Measurements from ENCODE around the gene FADS2.

Gene FADS2

DNA sequence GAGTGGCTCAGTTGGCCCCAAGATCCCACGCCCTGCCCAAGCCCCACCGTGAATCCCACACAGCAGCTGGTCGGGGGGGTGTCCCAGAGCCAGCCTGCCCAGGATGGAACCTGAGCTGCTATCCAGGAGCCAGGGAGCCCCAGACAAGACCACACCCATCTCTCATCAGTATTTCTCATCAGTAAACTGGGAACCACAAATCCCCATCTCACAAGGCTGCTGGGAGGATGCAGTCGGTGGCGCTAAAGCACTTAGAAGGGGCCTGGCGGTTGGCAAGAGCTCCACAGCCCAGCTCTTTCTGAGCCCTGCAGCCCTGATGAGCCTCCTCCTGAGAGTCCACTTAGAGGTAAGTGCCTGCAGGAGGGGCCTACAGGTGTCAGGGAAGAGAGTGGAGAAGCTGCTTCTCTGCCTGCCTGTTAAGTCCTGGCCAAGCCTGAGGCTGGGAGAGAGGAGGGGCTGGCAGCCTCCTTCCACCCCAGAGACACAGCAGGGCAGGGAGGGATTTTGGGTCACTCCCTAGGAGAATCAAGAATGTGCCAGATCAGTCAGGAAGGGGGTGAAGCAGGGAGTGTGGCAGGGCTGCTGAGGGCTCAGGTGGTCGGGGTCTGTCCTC, 57.2 kb downstream of the FADS2 start:
- in situ Hi-C loops (cut with MboI; ENCODE audit: low sequenced_read_pairs), result no loop called here

DNA sequence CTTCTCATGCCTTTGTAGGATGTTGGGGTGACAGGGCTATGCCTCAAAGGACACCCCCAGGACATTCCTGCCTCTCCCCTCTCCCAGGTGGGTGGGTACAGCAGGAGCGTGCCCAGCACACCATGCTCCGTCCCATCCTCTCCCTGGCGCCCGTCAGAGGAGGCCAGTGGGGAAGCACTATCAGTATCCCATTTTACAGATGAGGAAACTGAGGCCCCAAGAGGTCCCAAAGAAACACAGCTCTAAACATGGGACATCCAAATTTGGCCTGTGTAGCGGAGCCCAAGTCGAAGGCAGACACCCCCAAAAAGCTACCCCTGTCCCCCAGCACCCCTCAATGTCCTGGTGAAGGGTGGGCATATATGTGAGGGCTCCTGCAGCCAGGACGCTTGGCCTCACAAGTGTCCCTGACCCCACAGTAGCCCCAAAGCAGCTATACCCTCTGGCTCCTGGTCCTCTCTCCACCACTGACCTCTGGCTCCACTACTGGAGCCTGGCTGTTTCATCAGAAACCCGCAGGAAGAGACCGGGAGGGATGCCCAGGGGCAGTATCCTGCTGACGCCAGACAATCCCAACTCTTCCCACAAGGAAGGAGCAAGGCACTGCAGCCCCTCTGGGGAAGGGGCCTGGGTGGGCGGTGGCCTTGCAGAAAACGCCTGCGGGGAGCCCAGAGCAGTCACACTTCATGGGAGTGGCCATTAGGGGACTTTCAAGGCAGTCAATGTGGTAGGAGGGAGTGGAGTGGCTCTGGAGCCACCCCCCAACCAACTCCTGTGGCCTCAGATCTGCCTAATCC, 57.9 kb downstream of the FADS2 start:
- in situ Hi-C loops (cut with MboI; ENCODE audit: low sequenced_read_pairs), result no loop called here

DNA sequence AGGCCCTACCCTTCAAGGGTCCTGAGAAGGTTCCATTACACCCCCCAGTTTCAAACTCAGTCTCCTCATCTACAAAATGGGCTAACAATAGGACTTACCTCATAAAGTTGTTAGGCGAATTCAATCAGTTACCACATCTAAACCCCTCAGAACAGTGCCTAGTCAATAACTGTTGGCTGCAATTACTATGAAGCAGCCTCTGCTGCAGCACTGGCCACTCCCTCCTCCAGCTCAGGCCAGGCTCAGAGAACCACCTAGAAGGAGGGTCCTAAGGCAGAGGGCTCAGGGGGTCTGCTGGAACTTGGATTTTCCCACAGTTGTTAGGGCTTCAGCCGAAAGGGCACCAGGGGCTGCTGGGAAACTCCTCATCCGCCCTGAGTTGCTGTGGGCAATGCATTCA, 58.5 kb downstream of the FADS2 start:
- in situ Hi-C loops (cut with MboI; ENCODE audit: low sequenced_read_pairs), result no loop called here

DNA sequence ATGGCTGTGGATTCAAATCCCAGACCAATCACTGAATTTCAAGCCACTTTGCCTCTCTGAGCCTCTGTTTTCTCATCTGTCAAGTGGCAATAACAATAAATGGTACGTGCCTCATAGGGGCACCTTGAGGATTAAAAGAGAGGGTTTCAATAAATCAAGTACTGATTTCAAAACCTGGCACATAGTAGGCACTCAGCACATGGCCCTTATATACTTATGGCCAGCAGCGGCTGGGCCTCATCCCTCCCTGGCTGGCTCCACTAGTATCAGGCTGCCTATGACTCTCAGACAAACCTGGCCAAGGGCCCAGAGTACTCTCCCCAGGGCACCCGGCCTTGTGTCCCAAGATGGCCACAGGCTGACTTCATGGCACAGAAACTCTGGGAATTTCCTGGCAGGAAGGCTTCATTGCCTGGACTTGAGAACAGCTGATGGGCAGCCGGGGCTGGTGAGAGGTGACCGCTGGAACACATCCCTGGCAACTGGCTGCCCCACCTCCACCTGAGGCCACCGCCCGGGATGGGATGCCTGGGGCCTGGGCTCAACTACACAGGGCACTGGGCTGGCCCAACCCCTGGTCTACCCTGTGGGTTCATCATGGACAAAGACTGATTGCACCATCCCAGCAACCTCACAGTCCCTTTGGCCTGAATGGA, 59.9 kb downstream of the FADS2 start:
- in situ Hi-C loops (cut with MboI; ENCODE audit: low sequenced_read_pairs), result no loop called here

DNA sequence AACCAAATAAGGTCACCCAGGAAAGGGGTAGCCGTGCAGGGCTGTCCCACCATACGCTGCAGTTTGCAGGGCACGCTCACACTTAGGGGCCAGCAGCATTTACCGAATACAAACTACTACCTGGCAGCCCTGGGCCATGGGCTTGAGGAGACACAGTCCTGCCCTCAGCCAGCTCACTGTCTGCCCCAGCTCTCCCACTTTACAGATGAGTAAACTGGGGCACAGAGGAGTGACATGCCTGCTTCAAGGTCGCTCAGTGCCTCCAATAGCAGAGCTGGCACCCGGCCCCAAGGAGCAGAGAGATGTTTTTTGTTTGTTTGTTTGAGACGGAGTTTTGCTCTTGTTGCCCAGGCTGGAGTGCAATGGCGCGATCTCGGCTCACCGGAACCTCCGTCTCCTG, 60.5 kb downstream of the FADS2 start:
- in situ Hi-C loops (cut with MboI; ENCODE audit: low sequenced_read_pairs), result no loop called here

DNA sequence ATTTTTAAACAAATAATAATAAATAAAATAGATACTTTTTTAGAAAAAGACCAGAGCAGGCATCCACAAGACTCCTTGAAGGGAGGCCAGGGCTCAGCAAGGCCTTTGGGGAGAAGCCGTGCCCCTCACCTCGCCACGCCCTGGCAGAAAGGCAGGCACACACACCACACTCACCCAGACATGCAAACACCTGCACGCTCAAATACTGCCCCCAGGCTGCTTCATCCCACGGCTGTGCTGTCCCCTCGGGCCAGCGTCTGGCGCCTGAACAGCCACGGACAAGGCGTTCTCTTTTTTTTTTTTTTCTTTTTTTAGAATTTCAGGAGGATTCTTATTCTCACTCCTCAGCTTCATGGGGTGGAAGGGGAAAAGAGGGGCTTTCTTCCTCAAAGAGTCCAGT, 61.7 kb downstream of the FADS2 start:
- in situ Hi-C loops (cut with MboI; ENCODE audit: low sequenced_read_pairs), result no loop called here

DNA sequence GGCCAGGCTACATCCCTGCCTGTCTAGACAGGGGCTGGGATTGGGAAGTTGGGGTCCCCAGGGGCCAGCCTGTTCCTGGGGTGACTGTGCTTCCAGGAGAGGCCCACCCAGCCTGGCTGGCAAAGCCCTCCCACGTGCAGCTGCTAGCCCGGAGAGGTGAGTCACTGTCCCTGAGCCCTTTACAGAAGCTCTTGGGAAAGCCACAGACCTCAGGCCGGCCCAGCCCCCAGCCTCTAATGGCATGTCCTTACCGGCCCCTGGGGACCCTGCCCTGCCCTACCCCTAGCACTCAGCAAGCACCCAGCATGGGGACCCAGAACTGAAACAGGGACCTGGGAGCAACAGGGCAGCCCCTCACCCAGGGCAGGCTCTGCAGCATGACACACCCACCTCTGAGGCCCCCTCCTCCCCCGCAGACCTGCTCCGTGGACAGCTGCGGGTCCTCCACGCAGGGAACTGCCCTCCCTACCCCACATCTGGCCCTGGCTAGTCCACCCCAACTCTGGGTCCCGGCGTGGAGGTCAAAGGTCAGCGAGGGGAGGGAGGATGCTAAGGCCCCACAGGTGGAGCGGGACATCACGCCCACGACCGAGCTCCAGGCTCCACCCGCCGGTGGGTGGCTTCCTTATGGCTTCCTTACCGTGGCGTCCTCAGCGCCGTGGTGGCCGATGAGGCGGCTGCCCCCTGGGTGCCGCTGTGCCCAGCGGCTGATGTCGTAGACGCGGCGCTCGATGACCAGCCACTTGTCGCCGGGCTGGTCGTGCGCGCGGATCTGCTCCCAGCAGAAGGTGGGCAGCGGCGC, 62.6 kb downstream of the FADS2 start:
- in situ Hi-C loops (cut with MboI; ENCODE audit: low sequenced_read_pairs), result no loop called here

DNA sequence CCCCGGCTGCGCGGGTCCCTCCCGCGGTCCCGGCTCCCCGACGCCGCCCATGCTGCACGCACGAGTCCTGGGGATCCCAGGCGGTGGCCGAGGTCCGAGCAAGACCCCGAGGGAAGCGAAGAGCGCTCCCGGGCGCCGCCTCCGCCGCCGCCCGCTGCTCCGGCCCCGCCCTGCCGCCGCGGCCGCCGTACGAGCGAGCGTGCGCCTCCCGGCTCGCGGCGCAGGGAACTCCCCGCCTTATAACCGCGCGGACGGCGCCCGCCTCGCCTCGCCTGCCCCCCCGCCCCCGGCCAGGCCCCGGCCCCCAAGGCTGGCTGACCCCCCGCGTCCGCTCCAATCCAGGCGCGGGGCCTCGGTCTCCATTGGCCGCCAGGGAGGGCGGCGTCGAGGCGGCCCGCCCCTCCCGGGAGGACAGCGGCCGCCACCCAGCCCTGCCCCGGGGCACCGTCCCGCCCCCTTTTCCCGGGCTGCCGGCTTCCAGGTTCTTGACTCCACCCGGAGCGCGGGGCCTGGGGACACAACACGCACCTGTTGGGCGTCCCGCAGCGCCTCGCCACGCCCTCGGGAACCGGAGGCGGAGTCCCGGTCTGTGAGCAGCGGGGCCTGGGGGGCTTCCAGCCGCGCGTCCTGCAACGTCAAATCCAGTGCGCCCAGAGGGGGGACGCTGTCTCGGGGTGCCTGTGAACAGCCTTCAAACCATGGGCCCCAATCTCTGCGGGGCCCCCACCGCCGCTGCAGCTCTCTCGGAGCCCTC, 63.4 kb downstream of the FADS2 start, which contains the start of gene FADS3:
FADS3 (minus strand) TSS at position 215 of the 754 bp plus-strand sequence; CDS start at position 51, 164 bp downstream.
- in situ Hi-C loops (cut with MboI; ENCODE audit: low sequenced_read_pairs), result no loop called here

DNA sequence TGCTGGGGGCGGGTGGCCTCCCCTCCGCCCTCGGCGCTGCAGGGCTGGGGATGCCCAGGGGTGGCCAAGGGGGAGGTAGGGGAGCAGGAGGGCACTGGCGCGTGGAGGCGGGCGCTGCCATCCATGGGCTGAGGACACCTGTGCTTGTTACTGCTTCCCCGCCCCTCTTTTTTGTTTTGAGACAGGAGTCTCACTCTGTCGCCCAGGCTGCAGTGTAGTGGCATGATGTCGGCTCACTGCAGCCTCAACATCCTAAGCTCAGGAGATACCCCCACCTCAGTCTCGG, 63.9 kb downstream of the FADS2 start:
- in situ Hi-C loops (cut with MboI; ENCODE audit: low sequenced_read_pairs), result no loop called here

DNA sequence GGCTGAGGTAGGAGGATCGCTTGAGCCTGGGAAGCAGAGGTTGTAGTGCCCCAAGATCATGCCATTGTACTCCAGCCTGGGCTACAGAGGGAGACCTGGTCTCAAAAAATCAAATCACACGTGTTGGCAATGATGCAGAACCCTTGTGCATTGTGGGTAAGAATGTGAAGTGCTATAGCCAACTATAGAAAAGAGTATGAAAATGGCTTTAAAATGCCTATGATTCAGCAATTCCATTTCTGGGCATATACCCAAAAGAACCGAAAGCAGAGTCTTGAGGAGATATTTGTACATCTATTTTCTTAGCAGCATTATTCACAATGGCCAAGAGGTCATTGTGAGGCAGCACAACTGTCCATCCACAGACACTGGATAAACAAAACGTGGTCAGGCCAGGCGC, 65.9 kb downstream of the FADS2 start:
- in situ Hi-C loops (cut with MboI; ENCODE audit: low sequenced_read_pairs), result no loop called here

DNA sequence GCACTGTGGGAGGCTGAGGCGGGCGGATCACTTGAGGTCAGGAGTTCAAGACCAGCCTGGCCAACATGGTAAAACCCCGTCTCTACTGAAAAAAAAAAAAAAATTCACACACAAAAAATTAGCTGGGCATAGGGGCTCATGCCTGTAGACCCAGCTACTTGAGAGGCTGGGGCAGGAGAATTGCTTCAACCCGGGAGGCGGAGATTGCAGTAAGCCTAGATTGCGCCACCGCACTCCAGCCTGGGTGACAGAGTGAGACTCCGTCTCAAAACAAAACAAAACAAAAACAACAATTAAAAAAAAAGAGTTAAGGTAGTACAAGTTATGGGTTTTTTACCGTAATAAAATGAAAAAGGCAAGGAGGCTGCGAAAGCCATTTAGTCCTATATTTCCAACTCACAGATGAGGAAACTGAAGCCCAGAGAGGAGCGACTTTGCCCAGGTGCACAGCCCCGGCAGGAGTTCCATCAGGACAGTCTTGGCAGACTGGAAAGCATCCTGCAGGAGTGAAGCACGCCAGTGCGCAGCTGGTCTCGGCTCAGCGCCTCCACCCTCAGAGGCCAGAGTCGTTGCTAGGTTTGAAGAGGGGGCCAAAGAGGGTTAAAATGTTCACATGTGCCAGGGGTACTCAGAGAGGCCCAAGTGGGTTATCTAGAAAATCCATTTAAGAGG, 67.1 kb downstream of the FADS2 start:
- in situ Hi-C loops (cut with MboI; ENCODE audit: low sequenced_read_pairs), result no loop called here

DNA sequence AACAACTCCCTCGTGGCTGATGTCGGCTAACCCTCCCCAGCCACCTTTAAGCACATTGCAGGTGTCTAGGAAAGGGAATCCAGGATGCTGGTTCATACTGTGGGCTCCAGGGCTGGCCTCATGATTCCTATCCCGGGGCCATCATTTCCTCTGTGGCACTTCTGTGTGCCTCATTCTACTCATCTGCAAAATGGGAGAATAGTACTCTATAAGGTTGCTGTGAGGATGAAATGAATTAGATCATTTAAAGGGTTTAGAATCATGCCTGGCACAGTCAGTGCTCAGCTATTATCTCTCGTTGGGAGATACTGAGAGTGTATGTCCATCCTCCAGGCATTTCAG, 67.6 kb downstream of the FADS2 start:
- in situ Hi-C loops (cut with MboI; ENCODE audit: low sequenced_read_pairs), result no loop called here

DNA sequence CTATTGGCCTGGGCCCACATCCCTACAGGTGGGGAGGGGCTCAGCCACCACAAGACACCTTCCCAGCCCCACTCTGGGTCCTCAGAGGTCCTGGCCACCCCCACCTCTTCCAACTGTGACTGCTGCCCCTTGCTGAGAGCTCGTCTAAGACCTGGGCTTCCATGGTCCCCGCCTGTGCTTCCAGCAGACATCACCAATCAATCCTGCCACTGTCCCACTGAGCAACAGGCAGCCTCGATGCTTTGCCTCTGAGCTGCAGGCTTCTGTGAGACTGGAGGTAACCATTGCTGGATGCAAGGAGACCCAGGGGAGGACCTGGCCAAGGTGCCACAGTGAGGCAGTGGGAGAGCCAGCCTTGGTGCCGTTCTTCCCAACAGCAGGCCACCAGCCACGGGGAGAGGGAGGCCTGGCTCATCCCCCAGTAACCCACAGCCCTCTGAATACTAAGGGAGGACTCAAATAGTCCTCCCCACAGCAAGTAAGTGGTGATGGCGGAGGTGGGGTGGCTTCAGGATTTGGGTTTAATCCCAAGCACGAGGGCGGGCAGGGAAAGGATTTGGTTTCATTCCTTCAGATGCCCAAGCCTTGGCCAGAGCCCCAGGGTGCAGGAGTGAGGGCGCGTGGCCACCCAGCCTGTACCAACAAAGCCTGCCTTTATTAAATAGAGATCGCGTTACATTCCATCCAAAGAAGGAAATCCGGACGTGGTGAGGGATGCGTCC, 68.7 kb downstream of the FADS2 start:
- in situ Hi-C loops (cut with MboI; ENCODE audit: low sequenced_read_pairs), result no loop called here

DNA sequence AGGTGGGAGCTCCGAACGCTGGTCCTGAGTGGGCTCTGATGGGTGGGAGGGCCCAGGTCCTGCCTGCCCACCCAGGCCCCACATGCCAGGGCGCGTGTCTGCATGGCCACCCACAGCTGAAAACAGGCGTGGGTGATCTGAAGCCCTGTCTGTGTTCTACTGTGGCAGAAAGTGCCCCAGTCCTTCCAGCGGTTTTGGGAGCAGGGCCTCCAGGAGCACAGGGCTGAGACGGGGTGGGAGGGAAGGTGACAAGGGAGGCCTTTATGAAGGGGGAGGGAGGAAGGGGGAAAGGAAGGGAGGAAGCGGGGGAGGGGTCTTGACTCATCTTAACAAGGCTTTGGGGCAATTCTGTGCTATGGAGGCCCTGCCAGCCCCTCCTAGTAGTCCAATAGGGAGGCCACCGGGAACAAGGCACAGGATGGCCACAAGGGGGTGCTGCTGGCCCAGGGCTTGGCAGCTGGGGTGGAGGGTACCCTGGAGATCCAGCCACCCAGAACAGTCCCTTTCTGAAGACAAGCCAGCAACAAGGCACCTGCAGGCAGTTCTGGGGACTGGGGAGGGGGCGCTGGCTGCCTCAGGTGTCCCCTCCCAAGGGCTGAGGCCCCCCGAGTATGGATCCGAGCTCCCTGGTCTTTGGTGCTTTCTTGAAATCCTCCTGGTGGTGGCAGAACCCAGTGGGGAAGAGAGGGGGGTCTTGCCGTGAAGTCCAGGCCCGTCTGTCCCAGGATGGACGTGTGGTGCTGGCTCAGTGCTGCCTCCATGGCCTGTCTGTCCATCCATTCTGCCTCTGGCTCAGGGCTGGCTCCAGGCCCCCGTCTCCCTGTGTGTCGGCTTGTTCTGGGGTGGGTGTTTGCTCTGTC, 69.5 kb downstream of the FADS2 start:
- in situ Hi-C loops (cut with MboI; ENCODE audit: low sequenced_read_pairs), result no loop called here

DNA sequence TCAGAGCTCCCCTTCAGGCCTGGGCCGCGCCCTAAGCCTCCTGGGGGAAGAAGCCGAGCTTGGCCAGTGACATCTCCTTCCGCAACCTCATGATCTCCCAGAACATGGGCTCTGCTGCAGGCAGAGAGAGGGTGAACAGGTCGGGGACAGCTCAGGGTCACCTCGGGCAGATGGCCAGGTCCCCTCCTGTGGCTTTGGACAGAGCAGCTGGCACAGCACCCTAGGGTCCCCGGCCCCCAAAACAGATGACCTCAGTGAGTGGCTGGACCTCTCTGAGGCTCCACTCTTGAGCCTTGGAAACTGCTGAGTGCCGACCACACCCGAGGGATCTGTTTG, 70.1 kb downstream of the FADS2 start:
- in situ Hi-C loops (cut with MboI; ENCODE audit: low sequenced_read_pairs), result no loop called here

DNA sequence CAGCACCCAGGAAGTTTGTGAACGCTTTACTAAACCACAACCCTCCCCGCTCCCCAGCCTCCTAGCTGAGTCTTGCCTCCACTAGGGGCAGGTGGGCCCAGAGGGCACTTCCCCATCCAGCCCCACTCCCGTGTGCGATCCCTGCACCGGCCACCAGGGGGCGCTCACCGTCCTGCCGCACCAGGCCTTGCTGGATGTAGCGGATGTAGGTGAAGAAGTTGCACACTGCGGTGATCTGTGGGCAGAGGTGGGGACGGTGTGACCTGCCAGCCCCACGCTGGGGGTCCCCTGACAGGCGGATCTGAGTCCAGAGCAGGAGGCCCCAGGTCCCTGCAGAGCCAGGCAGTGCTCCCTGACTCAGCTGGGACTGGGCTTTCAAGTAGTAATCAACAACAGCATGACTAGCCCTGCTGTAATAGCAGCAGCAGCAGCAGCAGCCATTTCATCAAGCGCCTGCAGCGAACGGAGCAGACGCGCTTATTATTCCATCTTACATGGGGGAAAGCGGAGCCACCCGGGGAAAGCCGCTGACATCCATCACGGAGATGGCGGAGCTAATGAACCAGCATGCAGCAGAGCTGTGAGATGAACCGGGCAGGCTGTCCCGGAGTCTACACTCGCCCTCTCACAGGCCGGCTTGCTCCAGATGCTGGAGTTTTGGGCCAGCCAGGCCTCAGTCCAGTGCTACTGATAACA, 71.2 kb downstream of the FADS2 start:
- in situ Hi-C loops (cut with MboI; ENCODE audit: low sequenced_read_pairs), result no loop called here

DNA sequence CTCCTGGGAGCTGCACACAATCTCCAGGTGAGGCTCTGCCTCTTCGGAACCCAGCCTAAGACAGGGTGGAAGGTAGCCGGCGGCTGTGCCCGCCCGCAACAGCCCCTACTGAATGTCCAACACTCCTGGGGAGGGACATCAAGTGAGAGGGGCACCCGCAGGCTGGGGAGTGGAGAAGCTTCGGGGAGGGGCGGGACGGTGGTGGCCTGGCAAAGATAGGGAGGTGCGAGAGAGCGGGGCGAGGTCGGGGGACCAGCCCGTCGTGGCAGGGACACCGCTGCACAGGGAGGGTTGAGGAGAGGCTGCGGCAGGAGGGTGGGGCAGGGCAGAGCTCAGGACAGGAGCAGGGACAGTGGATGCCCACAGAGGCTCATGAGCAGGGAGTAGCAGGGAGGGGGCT, 72.2 kb downstream of the FADS2 start:
- in situ Hi-C loops (cut with MboI; ENCODE audit: low sequenced_read_pairs), result no loop called here

DNA sequence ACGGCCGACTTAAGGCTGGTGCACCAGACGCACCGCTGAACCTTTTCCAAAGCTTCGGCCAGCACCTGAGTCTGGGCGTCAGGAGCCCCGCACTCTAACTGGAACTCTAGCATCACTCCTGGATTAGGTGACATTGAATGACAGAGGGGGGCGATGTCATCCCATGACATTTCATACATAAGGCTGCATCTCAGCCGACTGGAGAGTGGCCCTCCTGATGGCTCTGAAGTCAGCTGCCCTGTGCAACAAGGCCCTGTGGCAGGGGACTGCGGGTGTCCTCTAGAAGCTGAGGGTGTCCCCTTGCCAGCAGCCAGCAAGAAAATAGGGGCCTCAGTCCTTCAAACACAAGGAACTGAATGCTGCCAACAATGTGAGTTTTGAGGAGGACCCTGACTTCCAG, 73.3 kb downstream of the FADS2 start:
- in situ Hi-C loops (cut with MboI; ENCODE audit: low sequenced_read_pairs), result no loop called here

All from HL-60/S4 treated with phorbol 12-myristate 13-acetate at 8.2 ng/mL for 4 days and 3 days (cell line).